HG03354 (cell line): Measurements from ENCODE around the gene SNRPD3.

Experiments used
- ATAC-seq: cut with Tn5 transposase; IDR thresholded peaks from one replicate; pipeline ENCODE4 v1.9.1; 2021; ENCODE audit warnings: mild to moderate bottlenecking; ENCODE audit not compliant: unreplicated experiment, poor library complexity, severe bottlenecking

SNRPD3 gene

DNA sequence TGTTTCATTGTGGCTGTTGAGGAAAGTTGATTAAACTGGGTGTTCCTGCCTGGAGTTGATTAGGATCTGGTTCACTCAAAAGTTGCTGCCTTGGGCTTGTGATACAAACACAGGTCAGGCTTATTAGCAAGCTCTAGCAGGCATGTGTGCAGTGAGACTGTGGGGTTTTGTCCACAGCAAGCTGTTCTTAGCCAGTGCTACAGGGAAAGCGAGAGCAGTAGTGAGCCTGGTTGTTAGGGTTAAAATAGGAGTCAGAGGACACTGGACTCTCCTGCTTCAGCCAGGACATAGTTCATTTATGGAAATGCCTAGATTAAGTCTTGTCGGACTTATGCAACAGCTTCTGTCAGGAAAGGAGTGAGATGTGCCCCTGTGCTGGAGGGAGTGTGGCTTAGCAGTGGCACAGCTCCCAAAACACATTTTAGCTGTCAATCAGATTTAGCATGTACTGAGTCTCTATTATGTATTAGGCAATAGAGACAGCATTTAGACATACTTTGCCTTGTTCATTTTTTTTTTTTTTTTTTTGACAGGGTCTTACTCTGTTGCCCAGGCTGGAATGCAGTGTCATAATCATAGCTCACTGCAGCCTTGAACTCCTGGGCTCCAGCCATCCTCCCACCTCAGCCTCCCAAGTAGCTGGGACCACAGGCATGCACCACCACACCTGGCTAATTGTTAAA lies 8.7 kb downstream of the SNRPD3 start:
- no peak for ATAC-seq

GRCh38 chr22:24565077-24565476 lies 9.3 kb downstream of the SNRPD3 start:
- no peak for ATAC-seq

- ATAC-seq: no peak
Observed at GRCh38 chr22:24566899-24567511, 11.2 kb downstream of the SNRPD3 start.

GRCh38 chr22:24567668-24568067 lies 11.9 kb downstream of the SNRPD3 start:
- ATAC-seq: no peak

GRCh38 chr22:24571266-24571665 lies 15.5 kb downstream of the SNRPD3 start:
- no peak for ATAC-seq

GRCh38 chr22:24576778-24577177 lies 21.0 kb downstream of the SNRPD3 start:
- no peak for ATAC-seq

DNA sequence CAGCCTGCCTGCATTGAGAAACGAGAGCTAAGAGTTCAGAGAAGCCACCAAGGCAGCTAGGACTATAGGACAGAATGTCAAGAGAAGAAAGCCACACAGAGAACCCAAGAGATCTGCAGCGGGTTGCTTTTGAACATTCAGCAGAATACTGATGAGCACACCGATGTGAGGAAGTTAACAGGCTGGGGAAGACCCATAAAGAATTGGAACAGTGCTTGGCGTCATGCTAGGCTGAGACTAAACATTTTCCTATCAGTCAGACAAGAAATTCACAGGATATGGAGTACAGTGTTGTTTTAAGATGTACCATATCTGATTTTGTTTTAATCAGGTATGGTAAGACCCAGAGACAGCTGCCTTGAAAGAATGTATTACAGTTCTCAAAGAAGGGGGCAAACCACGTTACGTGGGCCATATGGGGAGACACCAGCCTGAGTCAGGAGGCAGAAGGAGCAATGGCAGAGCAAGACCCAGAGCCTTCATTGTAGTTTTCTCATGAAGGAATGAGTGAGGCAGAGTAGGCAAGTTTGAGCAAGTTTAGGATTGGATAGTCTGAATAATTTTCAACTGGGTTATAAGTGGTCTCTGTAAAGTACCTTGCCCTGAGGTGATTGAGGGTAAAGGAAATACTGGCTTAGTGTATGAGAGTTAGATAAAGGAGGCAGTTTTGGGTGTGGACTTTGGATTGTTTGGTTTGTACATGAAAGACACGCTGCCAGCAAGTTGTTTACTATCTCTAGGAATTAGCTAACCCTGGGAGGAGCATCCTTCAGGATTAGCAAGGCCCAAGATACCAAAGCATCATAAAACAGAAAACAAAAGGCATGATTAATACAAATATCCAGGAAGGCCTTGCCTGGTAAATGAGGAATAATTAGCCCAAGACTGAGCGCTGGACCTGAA lies 22.8 kb downstream of the SNRPD3 start:
- no peak for ATAC-seq

- no peak for ATAC-seq
Observed at GRCh38 chr22:24579258-24579601, 23.4 kb downstream of the SNRPD3 start.

DNA sequence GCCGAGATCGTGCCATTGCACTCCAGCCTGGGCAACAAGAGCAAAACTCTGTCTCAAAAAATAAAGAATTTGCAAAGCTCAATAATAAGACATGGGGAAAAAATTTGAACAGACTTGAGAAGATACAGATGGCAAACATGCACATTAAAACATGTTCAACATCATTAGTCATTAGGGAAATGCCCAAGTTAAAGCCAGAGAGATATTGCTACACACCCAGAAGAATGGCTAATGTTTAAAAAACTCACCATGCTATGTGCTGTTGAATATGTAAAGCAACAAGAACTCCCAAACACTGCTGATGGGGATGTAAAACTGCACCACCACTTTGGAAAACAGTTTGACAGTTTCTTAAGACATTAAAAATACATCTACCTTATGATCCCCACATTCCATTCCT lies 24.5 kb downstream of the SNRPD3 start:
- no peak for ATAC-seq

- no peak for ATAC-seq
Observed at GRCh38 chr22:24582056-24582814, 26.4 kb downstream of the SNRPD3 start.

DNA sequence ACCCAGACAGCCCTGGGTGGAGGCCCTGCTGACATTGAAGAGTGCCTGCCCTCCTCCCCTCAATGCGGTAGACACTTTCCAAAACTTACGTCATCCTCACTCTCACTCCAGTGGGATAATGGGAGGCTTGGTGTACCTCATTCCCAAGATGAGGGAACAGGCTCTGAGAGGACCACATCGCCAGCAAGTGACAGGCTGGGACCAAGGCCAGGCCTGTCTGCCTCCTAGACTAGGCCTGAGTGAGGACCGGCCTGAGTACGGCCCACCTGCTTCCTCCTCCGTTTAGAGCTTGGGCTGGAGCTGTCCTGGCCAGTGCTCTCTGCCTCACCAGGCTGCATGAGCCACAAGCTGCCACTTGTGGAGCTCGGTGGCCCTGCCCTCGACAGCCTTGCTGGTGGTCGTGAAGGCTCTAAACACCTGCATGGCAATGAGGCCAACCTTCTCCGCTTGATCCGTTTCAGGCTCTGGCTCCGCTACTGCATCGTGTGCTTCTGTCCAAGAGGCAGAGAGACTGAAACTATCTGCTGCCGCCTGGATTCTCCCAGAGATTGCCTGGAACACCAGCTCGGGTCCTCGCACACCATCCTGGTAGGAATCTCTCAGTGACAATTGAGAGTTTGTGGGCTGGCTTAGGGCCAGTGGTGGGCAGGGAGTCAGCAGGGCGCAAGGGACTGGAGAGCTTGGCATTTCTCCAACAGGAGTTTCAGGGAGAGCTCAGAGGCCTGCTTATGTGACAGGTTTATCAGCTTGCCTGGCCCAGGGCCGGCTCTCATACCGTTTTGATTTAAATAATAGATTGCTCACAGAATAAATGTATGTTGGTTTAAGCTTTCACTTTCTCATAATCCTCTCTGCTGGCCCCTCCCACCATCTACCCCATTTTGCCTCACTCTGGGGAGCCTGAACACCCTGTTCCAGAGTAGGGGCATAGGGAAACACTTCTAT lies 27.7 kb downstream of the SNRPD3 start:
- no peak for ATAC-seq

DNA sequence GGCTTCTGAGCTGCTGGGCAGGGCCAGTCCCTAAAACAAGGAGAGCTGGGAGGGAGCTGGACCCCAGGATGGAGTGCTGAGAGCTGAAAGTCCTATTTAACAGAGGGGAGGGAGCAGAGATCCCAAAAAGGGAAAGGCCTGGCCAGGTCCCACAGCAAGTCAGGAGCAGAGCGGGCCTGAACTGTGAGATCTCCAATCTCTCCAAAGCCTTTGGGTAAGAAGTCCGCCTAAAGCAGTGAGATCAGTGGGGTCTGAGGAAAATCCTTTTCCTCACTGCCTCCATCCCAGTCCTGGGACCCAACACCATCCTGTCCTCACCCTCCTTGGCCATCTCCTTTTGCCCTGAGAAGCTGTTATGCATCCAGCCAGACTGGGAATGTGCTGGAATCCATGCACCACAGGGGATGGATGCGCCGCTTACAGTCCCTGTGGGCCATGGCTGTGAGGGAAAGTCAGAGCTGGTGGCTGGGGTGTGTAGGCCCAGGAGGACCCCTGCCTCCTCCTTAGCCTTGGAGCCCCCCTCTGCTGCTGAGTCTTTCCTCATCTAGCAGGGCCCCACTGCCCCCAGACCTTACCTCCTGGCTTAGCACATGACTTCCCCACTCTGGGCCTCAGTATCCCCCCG lies 28.5 kb downstream of the SNRPD3 start:
- ATAC-seq: no peak

- no peak for ATAC-seq
Observed at GRCh38 chr22:24584871-24585411, 29.1 kb downstream of the SNRPD3 start.

- no peak for ATAC-seq
Observed at GRCh38 chr22:24585461-24585860, 29.7 kb downstream of the SNRPD3 start.

GRCh38 chr22:24585927-24586546 lies 30.2 kb downstream of the SNRPD3 start:
- no peak for ATAC-seq

- no peak for ATAC-seq
Observed at GRCh38 chr22:24587251-24587650, 31.5 kb downstream of the SNRPD3 start.

GRCh38 chr22:24587948-24588347 lies 32.1 kb downstream of the SNRPD3 start:
- ATAC-seq: no peak

DNA sequence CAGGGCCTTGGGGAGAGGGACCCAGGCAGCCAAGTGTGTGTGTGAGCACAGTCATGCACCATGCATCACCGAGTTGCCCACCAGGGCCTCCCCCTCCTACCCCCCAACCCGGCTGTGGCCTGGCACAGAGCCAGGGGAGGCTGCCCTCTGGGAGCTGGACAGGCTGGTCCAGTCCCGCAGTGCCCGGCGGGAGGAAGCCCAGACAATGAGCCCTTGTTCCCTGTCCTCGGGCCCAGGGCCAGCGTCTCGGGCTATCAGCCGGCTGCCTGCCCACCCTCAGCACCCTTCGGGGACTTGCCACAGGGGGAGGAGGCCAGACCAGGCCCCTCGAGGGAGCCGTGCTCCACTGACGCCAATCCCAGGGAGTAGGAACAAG lies 32.6 kb downstream of the SNRPD3 start:
- ATAC-seq: no peak
